ENCODE measurements around the gene FAF1.

The FAF1 gene

DNA sequence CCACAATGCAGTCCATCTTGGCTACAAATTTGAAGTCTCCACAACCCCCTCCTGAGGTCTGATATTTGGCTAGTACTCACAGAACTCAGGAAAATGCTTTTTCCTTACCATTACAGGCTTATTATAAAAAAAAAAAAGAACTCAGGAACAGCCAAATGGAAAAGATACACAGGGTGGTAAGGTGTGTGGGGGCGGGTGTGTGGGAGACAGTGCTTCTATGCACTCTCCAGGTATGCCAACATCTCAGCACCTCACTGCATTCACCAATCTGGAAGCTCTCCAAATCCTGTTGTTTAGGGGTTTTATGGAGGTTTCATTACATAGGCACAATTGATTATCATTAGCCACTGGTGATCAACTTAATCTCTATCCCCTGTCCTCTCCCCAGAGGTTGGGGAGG, 126.9 kb downstream of the FAF1 start:
- no peak for TF ChIP-seq YY1 (IDR thresholded peaks at IDR 0.05; ENCODE audit: low read depth)
- no peak for TF ChIP-seq CEBPB (IDR thresholded peaks at IDR 0.05)
- TF ChIP-seq, protein P1, sequence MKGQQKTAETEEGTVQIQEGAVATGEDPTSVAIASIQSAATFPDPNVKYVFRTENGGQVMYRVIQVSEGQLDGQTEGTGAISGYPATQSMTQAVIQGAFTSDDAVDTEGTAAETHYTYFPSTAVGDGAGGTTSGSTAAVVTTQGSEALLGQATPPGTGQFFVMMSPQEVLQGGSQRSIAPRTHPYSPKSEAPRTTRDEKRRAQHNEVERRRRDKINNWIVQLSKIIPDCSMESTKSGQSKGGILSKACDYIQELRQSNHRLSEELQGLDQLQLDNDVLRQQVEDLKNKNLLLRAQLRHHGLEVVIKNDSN (IDR thresholded peaks at IDR 0.05): no peak
- TF ChIP-seq, protein P2, sequence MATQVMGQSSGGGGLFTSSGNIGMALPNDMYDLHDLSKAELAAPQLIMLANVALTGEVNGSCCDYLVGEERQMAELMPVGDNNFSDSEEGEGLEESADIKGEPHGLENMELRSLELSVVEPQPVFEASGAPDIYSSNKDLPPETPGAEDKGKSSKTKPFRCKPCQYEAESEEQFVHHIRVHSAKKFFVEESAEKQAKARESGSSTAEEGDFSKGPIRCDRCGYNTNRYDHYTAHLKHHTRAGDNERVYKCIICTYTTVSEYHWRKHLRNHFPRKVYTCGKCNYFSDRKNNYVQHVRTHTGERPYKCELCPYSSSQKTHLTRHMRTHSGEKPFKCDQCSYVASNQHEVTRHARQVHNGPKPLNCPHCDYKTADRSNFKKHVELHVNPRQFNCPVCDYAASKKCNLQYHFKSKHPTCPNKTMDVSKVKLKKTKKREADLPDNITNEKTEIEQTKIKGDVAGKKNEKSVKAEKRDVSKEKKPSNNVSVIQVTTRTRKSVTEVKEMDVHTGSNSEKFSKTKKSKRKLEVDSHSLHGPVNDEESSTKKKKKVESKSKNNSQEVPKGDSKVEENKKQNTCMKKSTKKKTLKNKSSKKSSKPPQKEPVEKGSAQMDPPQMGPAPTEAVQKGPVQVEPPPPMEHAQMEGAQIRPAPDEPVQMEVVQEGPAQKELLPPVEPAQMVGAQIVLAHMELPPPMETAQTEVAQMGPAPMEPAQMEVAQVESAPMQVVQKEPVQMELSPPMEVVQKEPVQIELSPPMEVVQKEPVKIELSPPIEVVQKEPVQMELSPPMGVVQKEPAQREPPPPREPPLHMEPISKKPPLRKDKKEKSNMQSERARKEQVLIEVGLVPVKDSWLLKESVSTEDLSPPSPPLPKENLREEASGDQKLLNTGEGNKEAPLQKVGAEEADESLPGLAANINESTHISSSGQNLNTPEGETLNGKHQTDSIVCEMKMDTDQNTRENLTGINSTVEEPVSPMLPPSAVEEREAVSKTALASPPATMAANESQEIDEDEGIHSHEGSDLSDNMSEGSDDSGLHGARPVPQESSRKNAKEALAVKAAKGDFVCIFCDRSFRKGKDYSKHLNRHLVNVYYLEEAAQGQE (IDR thresholded peaks at IDR 0.05; ENCODE audit: low read depth): no peak
- no peak for TF ChIP-seq CREB1 (IDR thresholded peaks at IDR 0.05; ENCODE audit: low read depth)
- TF ChIP-seq ZBTB7A (IDR thresholded peaks at IDR 0.05; ENCODE audit: low read depth): no peak
- no peak for TF ChIP-seq EP300 (IDR thresholded peaks at IDR 0.05; ENCODE audit: borderline replicate concordance)
- TF ChIP-seq EGR1 (IDR thresholded peaks at IDR 0.05): no peak
- no peak for TF ChIP-seq TEAD4 (IDR thresholded peaks at IDR 0.05)
- no peak for TF ChIP-seq TAF1 (IDR thresholded peaks at IDR 0.05; ENCODE audit: low read depth)
- no peak for TF ChIP-seq FOXM1 (IDR thresholded peaks at IDR 0.05; ENCODE audit: borderline replicate concordance, low read depth)

DNA sequence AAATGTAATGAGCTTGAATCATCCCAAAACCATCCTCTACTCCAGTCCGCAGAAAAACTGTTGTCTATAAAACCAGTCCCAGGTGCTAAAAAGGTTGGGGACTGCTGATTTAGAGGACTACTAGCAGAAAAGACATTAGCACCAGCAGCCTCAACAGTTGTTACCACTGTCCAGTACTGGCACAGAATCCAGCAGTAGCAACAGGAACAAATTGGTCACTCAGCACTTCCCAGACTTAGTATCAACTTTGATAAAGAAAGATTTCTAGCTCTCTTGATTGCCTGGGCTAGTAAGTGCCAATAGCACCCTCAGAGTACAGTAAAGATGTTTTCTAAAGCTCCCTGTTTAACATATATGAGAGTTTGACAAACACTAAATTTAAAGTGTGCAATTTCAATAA, 127.9 kb downstream of the FAF1 start:
- TF ChIP-seq, protein P3, sequence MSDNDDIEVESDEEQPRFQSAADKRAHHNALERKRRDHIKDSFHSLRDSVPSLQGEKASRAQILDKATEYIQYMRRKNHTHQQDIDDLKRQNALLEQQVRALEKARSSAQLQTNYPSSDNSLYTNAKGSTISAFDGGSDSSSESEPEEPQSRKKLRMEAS (IDR thresholded peaks at IDR 0.05): no peak
- TF ChIP-seq CEBPB (IDR thresholded peaks at IDR 0.05) (no peak), TEAD4 (IDR thresholded peaks at IDR 0.05) (no peak), TAF1 (IDR thresholded peaks at IDR 0.05; ENCODE audit: low read depth) (no peak), EP300 (IDR thresholded peaks at IDR 0.05; ENCODE audit: borderline replicate concordance) (no peak), CREB1 (IDR thresholded peaks at IDR 0.05; ENCODE audit: low read depth) (no peak), NFIC (IDR thresholded peaks at IDR 0.05) (no peak), FOXM1 (IDR thresholded peaks at IDR 0.05; ENCODE audit: borderline replicate concordance, low read depth) (no peak), YY1 (IDR thresholded peaks at IDR 0.05; ENCODE audit: low read depth) (no peak), TCF12 (IDR thresholded peaks at IDR 0.05; ENCODE audit: low read depth) (no peak), RAD21 (IDR thresholded peaks at IDR 0.05; ENCODE audit: low read depth) (no peak), EGR1 (IDR thresholded peaks at IDR 0.05) (no peak), ZBTB7A (IDR thresholded peaks at IDR 0.05; ENCODE audit: low read depth) (no peak)
- TF ChIP-seq, protein P1 (IDR thresholded peaks at IDR 0.05): no peak
- TF ChIP-seq, protein P2 (IDR thresholded peaks at IDR 0.05; ENCODE audit: low read depth): no peak

DNA sequence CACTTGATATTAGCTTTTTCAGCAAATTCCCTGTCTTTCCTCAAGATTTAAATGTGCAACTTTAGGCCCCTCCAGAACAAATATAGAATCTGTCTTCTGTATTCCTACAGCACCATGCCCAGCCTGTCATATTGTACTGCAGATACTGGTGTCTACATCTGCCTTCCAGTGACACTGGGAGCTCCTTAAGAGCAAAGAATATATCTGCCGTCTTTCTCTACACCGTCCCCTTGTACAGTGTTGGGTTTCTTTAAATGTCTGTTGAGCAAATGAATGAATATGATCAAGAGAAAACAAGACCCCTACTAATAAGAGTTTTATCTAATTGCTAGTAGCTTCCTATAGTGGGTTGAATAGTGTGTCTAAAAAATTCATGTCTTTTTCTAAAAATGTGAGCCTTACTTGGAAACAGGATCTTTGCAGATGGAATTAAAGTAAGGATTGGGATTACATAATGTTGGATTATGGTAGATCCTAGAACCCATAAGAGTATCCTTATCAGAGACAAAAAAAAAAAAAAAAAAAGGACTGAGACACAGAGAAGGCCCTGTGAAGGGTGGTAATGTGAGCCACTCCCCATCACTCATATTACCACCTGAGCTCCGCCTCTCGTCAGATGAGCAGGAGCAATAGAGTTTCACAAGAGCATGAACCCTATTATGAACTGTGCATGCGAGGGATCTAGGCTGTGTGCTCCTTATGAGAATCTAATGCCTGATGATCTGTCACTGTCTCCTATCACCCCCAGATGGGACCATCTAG, 128.6 kb downstream of the FAF1 start:
- no peak for TF ChIP-seq YY1 (IDR thresholded peaks at IDR 0.05; ENCODE audit: low read depth)
- no peak for TF ChIP-seq ZBTB7A (IDR thresholded peaks at IDR 0.05; ENCODE audit: low read depth)

DNA sequence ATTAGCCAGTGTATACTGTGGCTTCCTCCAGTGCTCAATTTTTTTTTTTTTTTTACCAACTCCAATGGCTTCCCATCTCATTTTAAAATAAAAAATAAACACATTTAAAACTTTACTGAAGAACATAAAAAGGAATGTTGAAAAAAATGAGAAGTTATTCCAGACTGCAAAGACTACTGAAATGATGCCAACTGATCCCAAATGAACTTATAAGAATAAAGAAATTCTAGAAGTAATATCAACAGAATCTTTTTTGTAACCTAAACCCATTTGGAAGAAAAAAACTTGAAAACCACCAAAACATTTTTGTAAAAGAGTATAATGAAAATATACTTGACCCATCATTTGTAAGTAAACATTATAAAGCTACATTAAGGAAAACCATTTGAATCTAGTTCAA, 129.4 kb downstream of the FAF1 start:
- TF ChIP-seq ZBTB7A (IDR thresholded peaks at IDR 0.05; ENCODE audit: low read depth): no peak
- no peak for TF ChIP-seq EGR1 (IDR thresholded peaks at IDR 0.05)
- TF ChIP-seq TEAD4 (IDR thresholded peaks at IDR 0.05): no peak
- no peak for TF ChIP-seq TCF12 (IDR thresholded peaks at IDR 0.05; ENCODE audit: low read depth)
- TF ChIP-seq RAD21 (IDR thresholded peaks at IDR 0.05; ENCODE audit: low read depth): no peak
- TF ChIP-seq, protein P3 (IDR thresholded peaks at IDR 0.05): no peak
- TF ChIP-seq CREB1 (IDR thresholded peaks at IDR 0.05; ENCODE audit: low read depth): no peak
- TF ChIP-seq CEBPB (IDR thresholded peaks at IDR 0.05): no peak
- TF ChIP-seq, protein P2 (IDR thresholded peaks at IDR 0.05; ENCODE audit: low read depth): no peak
- no peak for TF ChIP-seq YY1 (IDR thresholded peaks at IDR 0.05; ENCODE audit: low read depth)
- no peak for TF ChIP-seq TAF1 (IDR thresholded peaks at IDR 0.05; ENCODE audit: low read depth)
- TF ChIP-seq, protein P1 (IDR thresholded peaks at IDR 0.05): no peak
- no peak for TF ChIP-seq FOXM1 (IDR thresholded peaks at IDR 0.05; ENCODE audit: borderline replicate concordance, low read depth)
- TF ChIP-seq NFIC (IDR thresholded peaks at IDR 0.05): no peak
- TF ChIP-seq EP300 (IDR thresholded peaks at IDR 0.05; ENCODE audit: borderline replicate concordance): no peak
